Caco-2 (cell line): ENCODE data around the gene CBFA2T2. TPM values are rescaled to one million over a fixed set of nuclear protein-coding genes. Genes with fewer than 3 reads are reported as not detected.

ENCODE experiments used
- BruUV-seq: library from RNA; stranded (reverse); fragments of 400-500 nt; replicated peaks from 2 replicates; lab custom pipeline; 2021; lab: Mats Ljungman, UMichigan
- CTCF ChIA-PET: fragments of 300-600 bp; sonication (Branson Sonifier 250); formaldehyde crosslinking; loops from one replicate; lab custom pipeline; 2022; ENCODE audit warnings: antibody characterized with exemption; lab: Charles Lee
- POLR2A ChIA-PET: fragments of 300-600 bp; sonication (Branson Sonifier 250); formaldehyde crosslinking; loops from one replicate; lab custom pipeline; 2022; ENCODE audit warnings: antibody characterized with exemption; lab: Charles Lee
- DNase-seq, 2 experiments: peaks; one replicate each; pipeline versions ENCODE4 v3.0.0 to v3.0.0-alpha.2; 2020 to 2022
- H3K27me3 ChIP-seq: replicated peaks from 2 replicates; pipeline ENCODE4 v1.6.0; 2011; ENCODE audit warnings: low read length; ENCODE audit not compliant: control insufficient read depth, insufficient read depth
- H3K36me3 ChIP-seq: 2 replicates; pipeline ENCODE4 v1.5.1; 2011; ENCODE audit warnings: low read length; ENCODE audit not compliant: control insufficient read depth, insufficient read depth
- H3K4me1 ChIP-seq: fragments of 250-450 bp; sonication (Bioruptor Pico); 2 replicates; pipeline ENCODE4 v1.5.1; 2020; ENCODE audit warnings: mild to moderate bottlenecking
- H3K4me3 ChIP-seq: 2 replicates; pipeline ENCODE4 v1.5.1; 2011; ENCODE audit warnings: low read depth, mild to moderate bottlenecking, control low read depth, low read length
- H3K9me3 ChIP-seq: fragments of 250-450 bp; sonication (Bioruptor Pico); 2 replicates; pipeline ENCODE4 v1.5.1; 2020; ENCODE audit warnings: mild to moderate bottlenecking, moderate library complexity
- H3K27ac Mint-ChIP-seq: one replicate; pipeline ENCODE4 v1.8.0; 2022; ENCODE audit warnings: mixed read lengths; ENCODE audit not compliant: unreplicated experiment
- H3K27me3 Mint-ChIP-seq: one replicate; pipeline ENCODE4 v1.8.0; 2022; ENCODE audit warnings: mixed read lengths; ENCODE audit not compliant: insufficient read depth, unreplicated experiment
- H3K36me3 Mint-ChIP-seq: one replicate; pipeline ENCODE4 v1.8.0; 2022; ENCODE audit warnings: mild to moderate bottlenecking, mixed read lengths; ENCODE audit not compliant: insufficient read depth, unreplicated experiment
- H3K4me1 Mint-ChIP-seq: one replicate; pipeline ENCODE4 v1.8.0; 2022; ENCODE audit warnings: low read depth, mixed read lengths; ENCODE audit not compliant: unreplicated experiment
- H3K4me3 Mint-ChIP-seq: one replicate; pipeline ENCODE4 v1.8.0; 2022; ENCODE audit warnings: mild to moderate bottlenecking, moderate library complexity, mixed read lengths; ENCODE audit not compliant: unreplicated experiment
- H3K9me3 Mint-ChIP-seq: one replicate; pipeline ENCODE4 v1.8.0; 2022; ENCODE audit warnings: mixed read lengths; ENCODE audit not compliant: unreplicated experiment
- CTCF ChIP-seq, 2 experiments: fragments of 200-600 bp in 1 of 2; IDR thresholded peaks; 1 replicate in 1 of 2; 2 replicates in 1 of 2; pipeline versions ENCODE4 v1.5.1 to v1.8.0; 2011 to 2022; ENCODE audit warnings: antibody characterized with exemption in 1 of 2, control low read depth in 1 of 2, inconsistent platforms in 1 of 2, low read depth in 1 of 2, low read length in 1 of 2, mild to moderate bottlenecking in 1 of 2, moderate library complexity in 1 of 2; ENCODE audit not compliant: insufficient read depth in 1 of 2, severe bottlenecking in 1 of 2, unreplicated experiment in 1 of 2
- intact Hi-C: fragments of 100-400 bp; cut with micrococcal nuclease; formaldehyde crosslinking; loops from one replicate; pipeline ENCODE4 v1.10.0; 2022; ENCODE audit not compliant: unreplicated experiment
- total RNA-seq: library from RNA; stranded (reverse); gene quantifications from 2 replicates; pipeline ENCODE4 v1.2.3, GENCODE V29; 2022

The CBFA2T2 gene
- total RNA-seq, 1 experiment from 2014 or later = 30.6 TPM

GRCh38 chr20:33575282-33575681 is 85.4 kb downstream of the CBFA2T2 start:
- Histone ChIP-seq H3K4me3 (no peak overlapping the region), H3K27me3 (no peaks in the 10 kb centered on the region), H3K9me3 (no peaks in the 10 kb centered on the region), H3K36me3 (no peaks in the 10 kb centered on the region), H3K4me1 (no peaks in the 10 kb centered on the region)
- intact Hi-C loops = no loop called here
- Mint-ChIP-seq H3K4me3 (no peak overlapping the region), H3K27me3 (no peaks in the 10 kb centered on the region), H3K27ac (no peak overlapping the region), H3K36me3 (no peaks in the 10 kb centered on the region), H3K4me1 (no peaks in the 10 kb centered on the region), H3K9me3 (no peaks in the 10 kb centered on the region)
- BruUV-seq = no TSS peak
- ChIA-PET CTCF (interaction anchor here (0.6 kb wide), 1 partner anchor 21 kb away, joined by 3 read pairs; no protein-coding TSS in a partner anchor), POLR2A (interaction anchor here (0.5 to 0.8 kb wide), 2 partner anchors 67 to 537 kb away, joined by 3 to 4 read pairs; partner anchors contain the start of gene EIF2S2)
- no peak for TF ChIP-seq CTCF (IDR thresholded peaks at IDR 0.05; ENCODE audit: insufficient read depth in 1 of 2, low read depth in 1 of 2, low read length in 1 of 2, severe bottlenecking in 1 of 2, unreplicated experiment in 1 of 2)
- no peak for DNase-seq

- H3K27me3 Mint-ChIP-seq = no peaks in the 10 kb centered on the region
- H3K27ac Mint-ChIP-seq = no peak overlapping the region
- H3K4me3 Mint-ChIP-seq = no peak overlapping the region
- POLR2A ChIA-PET = no interaction called here
- Histone ChIP-seq H3K4me1 (no peaks in the 10 kb centered on the region), H3K36me3 (no peaks in the 10 kb centered on the region), H3K27me3 (no peaks in the 10 kb centered on the region), H3K4me3 (no peak overlapping the region), H3K9me3 (no peaks in the 10 kb centered on the region)
- CTCF ChIA-PET = interaction anchor here (0.6 to 0.9 kb wide), 4 partner anchors 10 to 156 kb away, joined by 3 read pairs; partner anchors contain the start of gene ACTL10
- intact Hi-C loops = no loop called here
- BruUV-seq = no TSS peak
- no peaks in the 10 kb centered on the region for H3K9me3 Mint-ChIP-seq
- DNase-seq = peak in 1 of 2 experiments; percentile 45
- TF ChIP-seq CTCF (IDR thresholded peaks at IDR 0.05; ENCODE audit: insufficient read depth in 1 of 2, low read depth in 1 of 2, low read length in 1 of 2, severe bottlenecking in 1 of 2, unreplicated experiment in 1 of 2) = peak in 1 of 2 experiments; percentile 46
- H3K36me3 Mint-ChIP-seq = no peaks in the 10 kb centered on the region
- no peaks in the 10 kb centered on the region for H3K4me1 Mint-ChIP-seq
Observed at GRCh38 chr20:33576432-33577125, 86.7 kb downstream of the CBFA2T2 start.

GRCh38 chr20:33578510-33578909 is 88.6 kb downstream of the CBFA2T2 start:
- Histone ChIP-seq H3K4me1 (no peaks in the 10 kb centered on the region), H3K27me3 (no peaks in the 10 kb centered on the region), H3K9me3 (no peaks in the 10 kb centered on the region), H3K36me3 (no peaks in the 10 kb centered on the region), H3K4me3 (no peak overlapping the region)
- H3K4me3 Mint-ChIP-seq = no peak overlapping the region
- POLR2A ChIA-PET = no interaction called here
- H3K4me1 Mint-ChIP-seq = no peaks in the 10 kb centered on the region
- CTCF ChIA-PET = no interaction called here
- no peak overlapping the region for H3K27ac Mint-ChIP-seq
- no peaks in the 10 kb centered on the region for H3K9me3 Mint-ChIP-seq
- no peaks in the 10 kb centered on the region for H3K36me3 Mint-ChIP-seq
- no peaks in the 10 kb centered on the region for H3K27me3 Mint-ChIP-seq
- no peak for DNase-seq
- intact Hi-C loops = no loop called here
- BruUV-seq = no TSS peak
- no peak for TF ChIP-seq CTCF (IDR thresholded peaks at IDR 0.05; ENCODE audit: insufficient read depth in 1 of 2, low read depth in 1 of 2, low read length in 1 of 2, severe bottlenecking in 1 of 2, unreplicated experiment in 1 of 2)
